ACC112 (cell line): ENCODE measurements around the gene GMIP.
A peak's percentile ranks its signal among the peaks of the same experiment; 100 is the strongest.

Experiments used
- H2AFZ ChIP-seq: fragments of 200-600 bp; sonication (generic); one replicate; pipeline ENCODE4 v1.6.0; 2017; ENCODE audit warnings: antibody characterized with exemption, low read length; ENCODE audit not compliant: unreplicated experiment
- H3K27ac ChIP-seq: fragments of 200-600 bp; sonication (generic); 2 replicates; pipeline ENCODE4 v1.5.1; 2014; ENCODE audit warnings: low read depth, mild to moderate bottlenecking, antibody characterized with exemption, low read length, moderate library complexity
- H3K27me3 ChIP-seq: fragments of 200-600 bp; sonication (generic); 2 replicates; pipeline ENCODE4 v1.6.1; 2014; ENCODE audit warnings: mild to moderate bottlenecking, antibody characterized with exemption, low read length, moderate library complexity, mixed read lengths; ENCODE audit not compliant: insufficient read depth
- H3K36me3 ChIP-seq: fragments of 200-600 bp; sonication (generic); 2 replicates; pipeline ENCODE4 v1.6.1; 2016; ENCODE audit warnings: mild to moderate bottlenecking, antibody characterized with exemption, low read length, moderate library complexity, mixed read lengths; ENCODE audit not compliant: insufficient read depth
- H3K4me1 ChIP-seq: fragments of 200-600 bp; sonication (generic); one replicate; pipeline ENCODE4 v1.6.1; 2016; ENCODE audit warnings: low read length, mixed read lengths; ENCODE audit not compliant: insufficient read depth, unreplicated experiment, control insufficient read depth
- H3K4me3 ChIP-seq: fragments of 200-600 bp; sonication (generic); 2 replicates; pipeline ENCODE4 v1.5.1; 2014; ENCODE audit warnings: mild to moderate bottlenecking, low read depth, low read length
- H3K79me2 ChIP-seq: fragments of 200-600 bp; sonication (generic); one replicate; pipeline ENCODE4 v1.6.0; 2016; ENCODE audit warnings: low read length; ENCODE audit not compliant: control insufficient read depth, unreplicated experiment, insufficient read depth

GMIP gene

GRCh38 chr19:19626516-19627472 is 16.7 kb downstream of the GMIP start:
- Histone ChIP-seq H3K79me2 (no peaks in the 10 kb centered on the region), H3K27me3 (no peaks in the 10 kb centered on the region), H3K4me3 (no peak overlapping the region), H2AFZ (no peak overlapping the region), H3K36me3 (no peaks in the 10 kb centered on the region), H3K4me1 (no peaks in the 10 kb centered on the region), H3K27ac (no peak overlapping the region)

- no peaks in the 10 kb centered on the region for H3K27me3 ChIP-seq
- H3K36me3 ChIP-seq = no peaks in the 10 kb centered on the region
- H3K4me1 ChIP-seq = no peaks in the 10 kb centered on the region
- H3K27ac ChIP-seq = no peak overlapping the region
- H3K4me3 ChIP-seq = no peak overlapping the region
- H3K79me2 ChIP-seq = no peaks in the 10 kb centered on the region
- no peak overlapping the region for H2AFZ ChIP-seq
Measured at GRCh38 chr19:19624032-19624570, 19.4 kb downstream of the GMIP start.

GRCh38 chr19:19623383-19623782 is 20.1 kb downstream of the GMIP start:
- no peak overlapping the region for H3K27ac ChIP-seq
- no peak overlapping the region for H3K4me3 ChIP-seq
- no peaks in the 10 kb centered on the region for H3K36me3 ChIP-seq

GRCh38 chr19:19619849-19620210 is 23.6 kb downstream of the GMIP start:
- H3K27ac ChIP-seq = no peak overlapping the region

More at GRCh38 chr19:19623383-19623782, 20.1 kb downstream of the GMIP start:
- Histone ChIP-seq H3K4me1 (no peaks in the 10 kb centered on the region), H3K27me3 (no peaks in the 10 kb centered on the region), H2AFZ (no peak overlapping the region), H3K79me2 (no peaks in the 10 kb centered on the region)

GRCh38 chr19:19619181-19619848 is 24.1 kb downstream of the GMIP start:
- H3K27ac ChIP-seq = no peak overlapping the region
- H3K36me3 ChIP-seq = no peaks in the 10 kb centered on the region
- H2AFZ ChIP-seq = no peak overlapping the region
- H3K79me2 ChIP-seq = no peaks in the 10 kb centered on the region
- no peaks in the 10 kb centered on the region for H3K4me1 ChIP-seq
- H3K4me3 ChIP-seq = peak overlapping the region; percentile 93; the same call in 1 of the 2 replicates
- H3K27me3 ChIP-seq = no peaks in the 10 kb centered on the region

More at GRCh38 chr19:19619849-19620210, 23.6 kb downstream of the GMIP start:
- no peak overlapping the region for H2AFZ ChIP-seq
- H3K4me3 ChIP-seq = no peak overlapping the region
- H3K36me3 ChIP-seq = no peaks in the 10 kb centered on the region
- no peaks in the 10 kb centered on the region for H3K79me2 ChIP-seq
- no peaks in the 10 kb centered on the region for H3K27me3 ChIP-seq
- no peaks in the 10 kb centered on the region for H3K4me1 ChIP-seq

- no peaks in the 10 kb centered on the region for H3K36me3 ChIP-seq
- peak within 1 kb of the TSS; percentile 92 for H2AFZ ChIP-seq
- no peaks in the 10 kb centered on the region for H3K4me1 ChIP-seq
- H3K4me3 ChIP-seq = peak within 1 kb of the TSS; percentile 93
- H3K27ac ChIP-seq = no peak within 1 kb of the TSS
- no peaks in the 10 kb centered on the region for H3K27me3 ChIP-seq
- no peaks in the 10 kb centered on the region for H3K79me2 ChIP-seq
Measured at GRCh38 chr19:19618219-19619051, 25.0 kb downstream of the GMIP start, which contains the start of gene PBX4. TSS of gene PBX4 (minus strand) at chr19:19618687. CDS start at chr19:19618629, 58 bp downstream.

GRCh38 chr19:19615086-19615485 is 28.4 kb downstream of the GMIP start:
- Histone ChIP-seq H2AFZ (no peak overlapping the region), H3K4me3 (no peak overlapping the region), H3K27me3 (no peaks in the 10 kb centered on the region), H3K36me3 (no peaks in the 10 kb centered on the region), H3K4me1 (no peaks in the 10 kb centered on the region), H3K79me2 (no peaks in the 10 kb centered on the region), H3K27ac (no peak overlapping the region)

- H3K4me1 ChIP-seq = no peaks in the 10 kb centered on the region
- H3K4me3 ChIP-seq = no peak overlapping the region
- no peak overlapping the region for H2AFZ ChIP-seq
- no peaks in the 10 kb centered on the region for H3K27me3 ChIP-seq
- H3K79me2 ChIP-seq = no peaks in the 10 kb centered on the region
- no peak overlapping the region for H3K27ac ChIP-seq
- no peaks in the 10 kb centered on the region for H3K36me3 ChIP-seq
Measured at GRCh38 chr19:19613506-19613905, 30.0 kb downstream of the GMIP start.

- H3K79me2 ChIP-seq = no peaks in the 10 kb centered on the region
- H3K27me3 ChIP-seq = no peaks in the 10 kb centered on the region
- H3K4me3 ChIP-seq = no peak overlapping the region
- peaks cover 6% of the 10 kb centered on the region for H3K4me1 ChIP-seq
- no peak overlapping the region for H3K27ac ChIP-seq
- H2AFZ ChIP-seq = no peak overlapping the region
- no peaks in the 10 kb centered on the region for H3K36me3 ChIP-seq
Measured at GRCh38 chr19:19610376-19611202, 32.9 kb downstream of the GMIP start.
